ENCODE results near the gene BASP1.

BASP1 gene

GRCh38 chr5:17314907-17315471 is 97.6 kb downstream of the BASP1 start (continued):
- TF ChIP-seq REPIN1 (tag by site-specific recombination; IDR thresholded peaks at IDR 0.05; ENCODE audit: low read depth) (no peak), ZXDB (tag by site-specific recombination; IDR thresholded peaks at IDR 0.05) (peak; percentile 89), ZNF174 (tag by site-specific recombination; IDR thresholded peaks at IDR 0.05) (no peak), ZFP37 (tag by site-specific recombination; IDR thresholded peaks at IDR 0.05) (no peak), ZNF530 (tag by site-specific recombination; IDR thresholded peaks at IDR 0.05; ENCODE audit: low read depth) (no peak), SP3 (tag by site-specific recombination; IDR thresholded peaks at IDR 0.05) (peak; percentile 51), SCRT1 (tag by site-specific recombination; IDR thresholded peaks at IDR 0.05; ENCODE audit: borderline replicate concordance) (peak; percentile 73), EGR2 (tag by site-specific recombination; IDR thresholded peaks at IDR 0.05; ENCODE audit: low read depth) (no peak), ZNF510 (tag by site-specific recombination; IDR thresholded peaks at IDR 0.05; ENCODE audit: insufficient replicate concordance) (no peak), REST (tag by site-specific recombination; IDR thresholded peaks at IDR 0.05) (no peak), ZNF354C (tag by site-specific recombination; IDR thresholded peaks at IDR 0.05; ENCODE audit: borderline replicate concordance, low read depth) (no peak), ZNF366 (tag by site-specific recombination; conservative IDR thresholded peaks at IDR 0.05) (peak; percentile 95), GLIS1 (tag by site-specific recombination; IDR thresholded peaks at IDR 0.05) (peak; percentile 52), ZNF426 (tag by site-specific recombination; IDR thresholded peaks at IDR 0.05) (no peak), HOXD13 (CRISPR knock-in tag; IDR thresholded peaks at IDR 0.05; ENCODE audit: borderline replicate concordance) (no peak), ZNF155 (tag by site-specific recombination; IDR thresholded peaks at IDR 0.05) (no peak), ZNF184 (tag by site-specific recombination; IDR thresholded peaks at IDR 0.05) (peak; percentile 73; the same call in 1 of the 2 replicates), ZNF768 (tag by site-specific recombination; IDR thresholded peaks at IDR 0.05) (no peak), WT1 (tag by site-specific recombination; IDR thresholded peaks at IDR 0.05) (peak; percentile 92), KLF17 (tag by site-specific recombination; IDR thresholded peaks at IDR 0.05) (peak; percentile 80)
- TF ChIP-seq, protein P1, sequence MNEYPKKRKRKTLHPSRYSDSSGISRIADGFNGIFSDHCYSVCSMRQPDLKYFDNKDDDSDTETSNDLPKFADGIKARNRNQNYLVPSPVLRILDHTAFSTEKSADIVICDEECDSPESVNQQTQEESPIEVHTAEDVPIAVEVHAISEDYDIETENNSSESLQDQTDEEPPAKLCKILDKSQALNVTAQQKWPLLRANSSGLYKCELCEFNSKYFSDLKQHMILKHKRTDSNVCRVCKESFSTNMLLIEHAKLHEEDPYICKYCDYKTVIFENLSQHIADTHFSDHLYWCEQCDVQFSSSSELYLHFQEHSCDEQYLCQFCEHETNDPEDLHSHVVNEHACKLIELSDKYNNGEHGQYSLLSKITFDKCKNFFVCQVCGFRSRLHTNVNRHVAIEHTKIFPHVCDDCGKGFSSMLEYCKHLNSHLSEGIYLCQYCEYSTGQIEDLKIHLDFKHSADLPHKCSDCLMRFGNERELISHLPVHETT (tag by site-specific recombination; IDR thresholded peaks at IDR 0.05), result peak; percentile 98
- TF ChIP-seq, protein P2, sequence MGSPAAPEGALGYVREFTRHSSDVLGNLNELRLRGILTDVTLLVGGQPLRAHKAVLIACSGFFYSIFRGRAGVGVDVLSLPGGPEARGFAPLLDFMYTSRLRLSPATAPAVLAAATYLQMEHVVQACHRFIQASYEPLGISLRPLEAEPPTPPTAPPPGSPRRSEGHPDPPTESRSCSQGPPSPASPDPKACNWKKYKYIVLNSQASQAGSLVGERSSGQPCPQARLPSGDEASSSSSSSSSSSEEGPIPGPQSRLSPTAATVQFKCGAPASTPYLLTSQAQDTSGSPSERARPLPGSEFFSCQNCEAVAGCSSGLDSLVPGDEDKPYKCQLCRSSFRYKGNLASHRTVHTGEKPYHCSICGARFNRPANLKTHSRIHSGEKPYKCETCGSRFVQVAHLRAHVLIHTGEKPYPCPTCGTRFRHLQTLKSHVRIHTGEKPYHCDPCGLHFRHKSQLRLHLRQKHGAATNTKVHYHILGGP (tag by site-specific recombination; IDR thresholded peaks at IDR 0.05), result peak; percentile 55
- TF ChIP-seq, protein P3, sequence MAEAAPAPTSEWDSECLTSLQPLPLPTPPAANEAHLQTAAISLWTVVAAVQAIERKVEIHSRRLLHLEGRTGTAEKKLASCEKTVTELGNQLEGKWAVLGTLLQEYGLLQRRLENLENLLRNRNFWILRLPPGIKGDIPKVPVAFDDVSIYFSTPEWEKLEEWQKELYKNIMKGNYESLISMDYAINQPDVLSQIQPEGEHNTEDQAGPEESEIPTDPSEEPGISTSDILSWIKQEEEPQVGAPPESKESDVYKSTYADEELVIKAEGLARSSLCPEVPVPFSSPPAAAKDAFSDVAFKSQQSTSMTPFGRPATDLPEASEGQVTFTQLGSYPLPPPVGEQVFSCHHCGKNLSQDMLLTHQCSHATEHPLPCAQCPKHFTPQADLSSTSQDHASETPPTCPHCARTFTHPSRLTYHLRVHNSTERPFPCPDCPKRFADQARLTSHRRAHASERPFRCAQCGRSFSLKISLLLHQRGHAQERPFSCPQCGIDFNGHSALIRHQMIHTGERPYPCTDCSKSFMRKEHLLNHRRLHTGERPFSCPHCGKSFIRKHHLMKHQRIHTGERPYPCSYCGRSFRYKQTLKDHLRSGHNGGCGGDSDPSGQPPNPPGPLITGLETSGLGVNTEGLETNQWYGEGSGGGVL (tag by site-specific recombination; IDR thresholded peaks at IDR 0.05), result peak; percentile 7; the same call in 1 of the 2 replicates
- TF ChIP-seq, protein P4, sequence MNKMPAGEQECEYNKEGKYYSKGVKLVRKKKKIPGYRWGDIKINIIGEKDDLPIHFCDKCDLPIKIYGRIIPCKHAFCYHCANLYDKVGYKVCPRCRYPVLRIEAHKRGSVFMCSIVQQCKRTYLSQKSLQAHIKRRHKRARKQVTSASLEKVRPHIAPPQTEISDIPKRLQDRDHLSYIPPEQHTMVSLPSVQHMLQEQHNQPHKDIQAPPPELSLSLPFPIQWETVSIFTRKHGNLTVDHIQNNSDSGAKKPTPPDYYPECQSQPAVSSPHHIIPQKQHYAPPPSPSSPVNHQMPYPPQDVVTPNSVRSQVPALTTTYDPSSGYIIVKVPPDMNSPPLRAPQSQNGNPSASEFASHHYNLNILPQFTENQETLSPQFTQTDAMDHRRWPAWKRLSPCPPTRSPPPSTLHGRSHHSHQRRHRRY (tag by site-specific recombination; IDR thresholded peaks at IDR 0.05), result no peak
- TF ChIP-seq, protein P5, sequence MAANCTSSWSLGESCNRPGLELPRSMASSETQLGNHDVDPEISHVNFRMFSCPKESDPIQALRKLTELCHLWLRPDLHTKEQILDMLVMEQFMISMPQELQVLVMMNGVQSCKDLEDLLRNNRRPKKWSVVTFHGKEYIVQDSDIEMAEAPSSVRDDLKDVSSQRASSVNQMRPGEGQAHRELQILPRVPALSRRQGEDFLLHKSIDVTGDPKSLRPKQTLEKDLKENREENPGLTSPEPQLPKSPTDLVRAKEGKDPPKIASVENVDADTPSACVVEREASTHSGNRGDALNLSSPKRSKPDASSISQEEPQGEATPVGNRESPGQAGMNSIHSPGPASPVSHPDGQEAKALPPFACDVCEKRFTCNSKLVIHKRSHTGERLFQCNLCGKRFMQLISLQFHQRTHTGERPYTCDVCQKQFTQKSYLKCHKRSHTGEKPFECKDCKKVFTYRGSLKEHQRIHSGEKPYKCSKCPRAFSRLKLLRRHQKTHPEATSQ (tag by site-specific recombination; IDR thresholded peaks at IDR 0.05), result no peak
- TF ChIP-seq, protein P6, sequence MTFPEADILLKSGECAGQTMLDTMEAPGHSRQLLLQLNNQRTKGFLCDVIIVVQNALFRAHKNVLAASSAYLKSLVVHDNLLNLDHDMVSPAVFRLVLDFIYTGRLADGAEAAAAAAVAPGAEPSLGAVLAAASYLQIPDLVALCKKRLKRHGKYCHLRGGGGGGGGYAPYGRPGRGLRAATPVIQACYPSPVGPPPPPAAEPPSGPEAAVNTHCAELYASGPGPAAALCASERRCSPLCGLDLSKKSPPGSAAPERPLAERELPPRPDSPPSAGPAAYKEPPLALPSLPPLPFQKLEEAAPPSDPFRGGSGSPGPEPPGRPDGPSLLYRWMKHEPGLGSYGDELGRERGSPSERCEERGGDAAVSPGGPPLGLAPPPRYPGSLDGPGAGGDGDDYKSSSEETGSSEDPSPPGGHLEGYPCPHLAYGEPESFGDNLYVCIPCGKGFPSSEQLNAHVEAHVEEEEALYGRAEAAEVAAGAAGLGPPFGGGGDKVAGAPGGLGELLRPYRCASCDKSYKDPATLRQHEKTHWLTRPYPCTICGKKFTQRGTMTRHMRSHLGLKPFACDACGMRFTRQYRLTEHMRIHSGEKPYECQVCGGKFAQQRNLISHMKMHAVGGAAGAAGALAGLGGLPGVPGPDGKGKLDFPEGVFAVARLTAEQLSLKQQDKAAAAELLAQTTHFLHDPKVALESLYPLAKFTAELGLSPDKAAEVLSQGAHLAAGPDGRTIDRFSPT (tag by site-specific recombination; IDR thresholded peaks at IDR 0.05), result peak; percentile 53; the same call in 1 of the 2 replicates

Data from HEK293 (cell line).